GM21423 (cell line): ENCODE results near the gene DCN.
"Not testable (repeated sequence)": the region's sequence is repeated elsewhere in the genome, so short reads cannot be mapped to it uniquely, and the experiment has no call there.

ENCODE experiments used
- ATAC-seq: cut with Tn5 transposase; IDR thresholded peaks from one replicate; pipeline ENCODE4 v1.9.1; 2021; ENCODE audit warnings: mild to moderate bottlenecking, moderate library complexity; ENCODE audit not compliant: unreplicated experiment

The DCN gene

GRCh38 chr12:91182636-91183455 lies at the start of gene DCN:
DCN (minus strand) TSS chr12:91182817; CDS start chr12:91178552, 4,265 bp downstream.
- ATAC-seq, result no peak

GRCh38 chr12:91230841-91231240 lies 48.2 kb upstream of the DCN start:
- ATAC-seq, result no peak

- ATAC-seq, result no peak
These were observed 44.3 kb upstream of the DCN start for GRCh38 chr12:91226951-91227350.

GRCh38 chr12:91225316-91225715 lies 42.7 kb upstream of the DCN start:
- no peak for ATAC-seq

GRCh38 chr12:91224401-91224800 lies 41.8 kb upstream of the DCN start:
- ATAC-seq, result no peak

- ATAC-seq, result no peak
These were observed 40.1 kb upstream of the DCN start for GRCh38 chr12:91222746-91223145.

- no peak for ATAC-seq
These were observed 37.3 kb upstream of the DCN start for GRCh38 chr12:91219919-91220318.

GRCh38 chr12:91219511-91219910 lies 36.9 kb upstream of the DCN start:
- no peak for ATAC-seq

GRCh38 chr12:91216871-91217270 lies 34.3 kb upstream of the DCN start:
- ATAC-seq, result no peak

GRCh38 chr12:91215940-91216454 lies 33.4 kb upstream of the DCN start:
- ATAC-seq, result no peak

GRCh38 chr12:91211866-91212265 lies 29.2 kb upstream of the DCN start:
- ATAC-seq, result no peak

- no peak for ATAC-seq
These were observed 28.0 kb upstream of the DCN start for GRCh38 chr12:91210618-91211017.

- no peak for ATAC-seq
These were observed 27.5 kb upstream of the DCN start for GRCh38 chr12:91210144-91210543.

- ATAC-seq, result not testable (repeated sequence)
These were observed 24.7 kb upstream of the DCN start for GRCh38 chr12:91207301-91207700.

- ATAC-seq, result no peak
These were observed 23.2 kb upstream of the DCN start for GRCh38 chr12:91205811-91206210.

GRCh38 chr12:91204421-91204820 lies 21.8 kb upstream of the DCN start:
- ATAC-seq, result no peak

GRCh38 chr12:91203610-91204009 lies 21.0 kb upstream of the DCN start:
- no peak for ATAC-seq

- ATAC-seq, result no peak
These were observed 19.8 kb upstream of the DCN start for GRCh38 chr12:91202390-91202789.

GRCh38 chr12:91196436-91196835 lies 13.8 kb upstream of the DCN start:
- ATAC-seq, result no peak

GRCh38 chr12:91194500-91194899 lies 11.9 kb upstream of the DCN start:
- no peak for ATAC-seq

- ATAC-seq, result no peak
These were observed 9.0 kb upstream of the DCN start for GRCh38 chr12:91191513-91192111.

GRCh38 chr12:91189516-91189915 lies 6.9 kb upstream of the DCN start:
- no peak for ATAC-seq
